ENCODE results near the gene DACH1.

DNA sequence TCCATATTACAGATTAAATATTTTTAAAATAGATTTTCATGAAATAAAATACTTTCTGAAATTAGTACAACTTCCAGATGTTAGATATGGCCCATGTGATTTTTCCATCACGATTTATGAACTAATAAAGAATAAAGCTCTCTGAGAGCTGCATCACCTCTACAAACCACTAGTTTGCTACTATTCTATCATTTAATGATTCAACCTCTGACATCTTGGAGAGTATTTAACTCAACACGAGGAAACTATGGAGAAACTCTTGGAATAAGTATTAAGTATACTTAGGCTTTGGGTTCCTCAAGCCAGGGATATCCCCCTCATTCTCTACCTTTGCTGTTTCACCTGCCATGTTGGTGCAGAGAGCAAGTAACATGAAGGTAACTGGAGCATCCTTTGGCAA lies 55.7 kb downstream of the DACH1 start:
- TF ChIP-seq YY1 (IDR thresholded peaks at IDR 0.05; ENCODE audit: extremely low read depth, insufficient replicate concordance, low read depth, low read length) = no peak
- TF ChIP-seq, protein P1, sequence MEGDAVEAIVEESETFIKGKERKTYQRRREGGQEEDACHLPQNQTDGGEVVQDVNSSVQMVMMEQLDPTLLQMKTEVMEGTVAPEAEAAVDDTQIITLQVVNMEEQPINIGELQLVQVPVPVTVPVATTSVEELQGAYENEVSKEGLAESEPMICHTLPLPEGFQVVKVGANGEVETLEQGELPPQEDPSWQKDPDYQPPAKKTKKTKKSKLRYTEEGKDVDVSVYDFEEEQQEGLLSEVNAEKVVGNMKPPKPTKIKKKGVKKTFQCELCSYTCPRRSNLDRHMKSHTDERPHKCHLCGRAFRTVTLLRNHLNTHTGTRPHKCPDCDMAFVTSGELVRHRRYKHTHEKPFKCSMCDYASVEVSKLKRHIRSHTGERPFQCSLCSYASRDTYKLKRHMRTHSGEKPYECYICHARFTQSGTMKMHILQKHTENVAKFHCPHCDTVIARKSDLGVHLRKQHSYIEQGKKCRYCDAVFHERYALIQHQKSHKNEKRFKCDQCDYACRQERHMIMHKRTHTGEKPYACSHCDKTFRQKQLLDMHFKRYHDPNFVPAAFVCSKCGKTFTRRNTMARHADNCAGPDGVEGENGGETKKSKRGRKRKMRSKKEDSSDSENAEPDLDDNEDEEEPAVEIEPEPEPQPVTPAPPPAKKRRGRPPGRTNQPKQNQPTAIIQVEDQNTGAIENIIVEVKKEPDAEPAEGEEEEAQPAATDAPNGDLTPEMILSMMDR (IDR thresholded peaks at IDR 0.05 in 2 of 3, conservative IDR thresholded peaks at IDR 0.05 in 1 of 3; ENCODE audit: borderline replicate concordance in 1 of 3, insufficient read depth in 1 of 3, low read depth in 2 of 3, low read length in 2 of 3) = no peak

All from HCT116 (cell line).